ENCODE data around the gene CD151. TPM values are rescaled to one million over a fixed set of nuclear protein-coding genes. Genes with fewer than 3 reads are reported as not detected.

The CD151 gene
- total RNA-seq, 1 experiment from 2014 or later = 190 TPM

- H3K4me3 ChIP-seq (ENCODE audit: insufficient read depth, low read depth, low read length) = no peak overlapping the region
- H3K27me3 ChIP-seq (ENCODE audit: control insufficient read depth, insufficient read depth, low read length) = no peaks in the 10 kb centered on the region
- DNase-seq = no peak
- peaks cover 7% of the 10 kb centered on the region for H3K36me3 ChIP-seq (replicated peaks; ENCODE audit: control insufficient read depth, insufficient read depth, low read length)
These were observed 50.8 kb downstream of the CD151 start for GRCh38 chr11:883527-883926.

DNA sequence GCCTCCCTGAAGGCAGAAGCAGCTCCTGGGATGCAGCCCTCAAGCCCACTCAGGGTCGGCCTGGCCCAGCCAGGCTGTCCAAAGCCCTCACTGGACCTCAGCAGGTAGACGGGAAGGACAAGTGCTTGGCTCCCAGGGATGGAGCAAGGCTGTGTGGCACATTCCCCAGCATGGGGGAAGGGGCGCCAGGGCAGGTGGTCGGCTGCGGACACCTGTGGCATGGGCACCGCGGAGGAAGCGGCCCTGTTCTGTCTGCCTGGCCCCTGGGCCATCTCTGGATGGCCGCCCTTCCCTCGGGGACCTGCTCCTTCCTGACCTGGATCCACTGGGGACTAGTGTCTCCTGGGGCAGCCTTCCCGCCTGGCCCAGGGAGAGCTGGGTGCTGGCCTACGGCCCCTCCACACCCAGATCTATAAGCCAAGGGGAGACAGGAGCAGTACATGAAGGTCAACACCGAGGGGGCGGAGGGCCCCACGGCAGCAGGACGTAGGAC is 51.9 kb downstream of the CD151 start:
- H3K36me3 ChIP-seq (replicated peaks; ENCODE audit: control insufficient read depth, insufficient read depth, low read length) = peaks cover 5% of the 10 kb centered on the region
- no peak for DNase-seq
- H3K4me3 ChIP-seq (ENCODE audit: insufficient read depth, low read depth, low read length) = no peak overlapping the region
- no peaks in the 10 kb centered on the region for H3K27me3 ChIP-seq (ENCODE audit: control insufficient read depth, insufficient read depth, low read length)

DNA sequence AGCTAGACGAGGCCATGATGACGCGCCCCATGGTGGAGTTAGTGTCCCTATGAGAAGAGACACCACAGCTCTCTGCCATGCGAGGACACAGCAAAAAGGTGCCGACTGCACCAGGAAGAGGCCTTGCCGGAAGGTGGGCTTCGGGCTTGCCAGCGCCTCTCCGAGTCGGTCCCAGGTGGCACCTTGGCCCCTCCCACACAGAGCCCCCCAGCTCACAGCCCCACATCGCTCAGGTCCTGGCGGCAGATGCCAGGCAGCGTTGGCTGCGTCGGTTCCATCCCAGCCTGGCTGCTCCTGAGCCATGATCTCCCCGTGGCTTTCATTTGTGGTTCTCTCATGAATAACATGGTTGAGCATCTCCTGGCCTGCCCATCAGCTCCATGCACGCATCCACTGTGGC is 53.8 kb downstream of the CD151 start:
- peaks cover 5% of the 10 kb centered on the region for H3K36me3 ChIP-seq (replicated peaks; ENCODE audit: control insufficient read depth, insufficient read depth, low read length)
- no peak overlapping the region for H3K4me3 ChIP-seq (ENCODE audit: insufficient read depth, low read depth, low read length)
- no peaks in the 10 kb centered on the region for H3K27me3 ChIP-seq (ENCODE audit: control insufficient read depth, insufficient read depth, low read length)
- no peak for DNase-seq

GRCh38 chr11:887589-887988 is 54.8 kb downstream of the CD151 start:
- DNase-seq = no peak
- H3K36me3 ChIP-seq (replicated peaks; ENCODE audit: control insufficient read depth, insufficient read depth, low read length) = peaks cover 5% of the 10 kb centered on the region
- no peaks in the 10 kb centered on the region for H3K27me3 ChIP-seq (ENCODE audit: control insufficient read depth, insufficient read depth, low read length)
- H3K4me3 ChIP-seq (ENCODE audit: insufficient read depth, low read depth, low read length) = no peak overlapping the region

Other genes with a start within 250 kb of the CD151 start
- gene IRF7, start 217.0 kb upstream of the CD151 start, total RNA-seq (2014; rRNA removed; shearing (Covaris generic)) = 13.6 and 14.6 TPM in 2 replicates
- gene CDHR5, start 208.0 kb upstream of the CD151 start, total RNA-seq (2014; rRNA removed; shearing (Covaris generic)) = not detected in 2 replicates
- gene SCT, start 205.8 kb upstream of the CD151 start, total RNA-seq (2014; rRNA removed; shearing (Covaris generic)) = not detected in 2 replicates
- 1.8 and 2.1 TPM in 2 replicates for gene DRD4, start 195.7 kb upstream of the CD151 start, total RNA-seq (2014; rRNA removed; shearing (Covaris generic))
- 69.0 and 74.6 TPM in 2 replicates for gene DEAF1, start 137.7 kb upstream of the CD151 start, total RNA-seq (2014; rRNA removed; shearing (Covaris generic))
- 27.0 and 36.0 TPM in 2 replicates for gene TMEM80, start 137.1 kb upstream of the CD151 start, total RNA-seq (2014; rRNA removed; shearing (Covaris generic))
- 3.7 and 18.8 TPM in 2 replicates for gene EPS8L2, start 126.7 kb upstream of the CD151 start, total RNA-seq (2014; rRNA removed; shearing (Covaris generic))
- gene TALDO1, start 85.5 kb upstream of the CD151 start, total RNA-seq (2014; rRNA removed; shearing (Covaris generic)) = 264 and 269 TPM in 2 replicates
- 48.7 and 54.6 TPM in 2 replicates for gene GATD1, start 55.5 kb upstream of the CD151 start, total RNA-seq (2014; rRNA removed; shearing (Covaris generic))
- gene CEND1, start 42.9 kb upstream of the CD151 start, total RNA-seq (2014; rRNA removed; shearing (Covaris generic)) = 0.14 TPM in 1 of 2 replicates, not detected in the other
- gene SLC25A22, start 34.7 kb upstream of the CD151 start, total RNA-seq (2014; rRNA removed; shearing (Covaris generic)) = 25.2 and 25.6 TPM in 2 replicates
- 16.8 and 31.0 TPM in 2 replicates for gene PIDD1, start 27.7 kb upstream of the CD151 start, total RNA-seq (2014; rRNA removed; shearing (Covaris generic))
- 786 and 794 TPM in 2 replicates for gene RPLP2, start 23.0 kb upstream of the CD151 start, total RNA-seq (2014; rRNA removed; shearing (Covaris generic))
- gene PNPLA2, start 14.0 kb upstream of the CD151 start, total RNA-seq (2014; rRNA removed; shearing (Covaris generic)) = 15.7 and 28.7 TPM in 2 replicates
- 20.2 and 35.8 TPM in 2 replicates for gene CRACR2B, start 5.0 kb upstream of the CD151 start, total RNA-seq (2014; rRNA removed; shearing (Covaris generic))
- 96.1 and 135 TPM in 2 replicates for gene POLR2L, start 9.6 kb downstream of the CD151 start, total RNA-seq (2014; rRNA removed; shearing (Covaris generic))
- 101 and 117 TPM in 2 replicates for gene TSPAN4, start 9.9 kb downstream of the CD151 start, total RNA-seq (2014; rRNA removed; shearing (Covaris generic))
- gene CHID1, start 77.9 kb downstream of the CD151 start, total RNA-seq (2014; rRNA removed; shearing (Covaris generic)) = 36.9 and 38.1 TPM in 2 replicates
- gene AP2A2, start 92.9 kb downstream of the CD151 start, total RNA-seq (2014; rRNA removed; shearing (Covaris generic)) = 36.1 and 46.8 TPM in 2 replicates
- not detected in 2 replicates for gene MUC6, start 203.8 kb downstream of the CD151 start, total RNA-seq (2014; rRNA removed; shearing (Covaris generic))
- not detected in 2 replicates for gene MUC2, start 241.9 kb downstream of the CD151 start, total RNA-seq (2014; rRNA removed; shearing (Covaris generic))